Measurements from ENCODE around the gene PSMB9. TPM values are rescaled to one million over a fixed set of nuclear protein-coding genes. Genes with fewer than 3 reads are reported as not detected.

The PSMB9 gene
- total and polyA plus RNA-seq, 2 experiments from 2014 or later: 2.8 to 5.5 TPM

GRCh38 chr6:32830936-32831335, 23.1 kb upstream of the PSMB9 start:
- no peak for ATAC-seq
- no peak overlapping the region for H3K4me3 ChIP-seq
- H3K36me3 ChIP-seq (ENCODE audit: insufficient read depth): 0 out of 2 replicates have a peak, but pooled peaks cover 3% of the 10 kb centered on the region
- H2AFZ ChIP-seq: no peak overlapping the region
- no peak overlapping the region for H3K27ac Mint-ChIP-seq
- peaks cover 9% of the 10 kb centered on the region; the same call in 2 of the 3 replicates for H3K4me1 Mint-ChIP-seq
- H3K4me2 ChIP-seq: no peak overlapping the region
- H3K9me3 Mint-ChIP-seq: no peaks in the 10 kb centered on the region
- no peaks in the 10 kb centered on the region for H3K4me1 ChIP-seq (ENCODE audit: insufficient read depth)
- 0 out of 2 replicates have a peak, but pooled peaks cover 6% of the 10 kb centered on the region for H4K20me1 ChIP-seq (replicated peaks; ENCODE audit: insufficient read depth)
- H3K79me2 ChIP-seq (replicated peaks; ENCODE audit: insufficient read depth): no peaks in the 10 kb centered on the region
- no peak for DNase-seq (ENCODE audit: low spot score)
- no peaks in the 10 kb centered on the region for H3K27me3 ChIP-seq (ENCODE audit: insufficient read depth)
- peaks cover 9% of the 10 kb centered on the region; the same call in 2 of the 3 replicates for H3K36me3 Mint-ChIP-seq (ENCODE audit: low read depth)
- H3K27me3 Mint-ChIP-seq (ENCODE audit: insufficient read depth, low read depth, poor library complexity): no peaks in the 10 kb centered on the region
- TF ChIP-seq EZH2 (IDR thresholded peaks at IDR 0.05; ENCODE audit: low read depth, unreplicated experiment): no peak
- no peak for TF ChIP-seq ZNF331 (CRISPR knock-in tag; IDR thresholded peaks at IDR 0.05; ENCODE audit: low read depth)
- no peak for TF ChIP-seq STAT1 (IDR thresholded peaks at IDR 0.05; ENCODE audit: unreplicated experiment)
- TF ChIP-seq ZNF462 (CRISPR knock-in tag; IDR thresholded peaks at IDR 0.05): no peak
- no peak for TF ChIP-seq CTCF (conservative IDR thresholded peaks at IDR 0.05; ENCODE audit: low read depth in 2 of 2)
- no peak for TF ChIP-seq NANOG (IDR thresholded peaks at IDR 0.05; ENCODE audit: borderline replicate concordance)
- TF ChIP-seq ZNF114 (CRISPR knock-in tag; IDR thresholded peaks at IDR 0.05): no peak
- TF ChIP-seq REST (IDR thresholded peaks at IDR 0.05; ENCODE audit: unreplicated experiment): no peak
- no peak for TF ChIP-seq EZH2phosphoT487 (IDR thresholded peaks at IDR 0.05; ENCODE audit: unreplicated experiment)
- no peak for TF ChIP-seq JUNB (IDR thresholded peaks at IDR 0.05; ENCODE audit: unreplicated experiment)
- TF ChIP-seq ETS1 (IDR thresholded peaks at IDR 0.05): no peak
- TF ChIP-seq CREB1 (CRISPR knock-in tag; IDR thresholded peaks at IDR 0.05; ENCODE audit: low read depth): no peak
- no peak for TF ChIP-seq POLR2AphosphoS5 (IDR thresholded peaks at IDR 0.05; ENCODE audit: low read depth)
- H3K27ac ChIP-seq (ENCODE audit: low read depth): no peak overlapping the region
- no peak overlapping the region for H3K4me3 Mint-ChIP-seq
- no peaks in the 10 kb centered on the region for H3F3A ChIP-seq (replicated peaks; ENCODE audit: low read depth)
- no peaks in the 10 kb centered on the region for H3K9me2 ChIP-seq (ENCODE audit: insufficient read depth)
